ENCODE results near the gene TTC7B. TPM values are rescaled to one million over a fixed set of nuclear protein-coding genes. Genes with fewer than 3 reads are reported as not detected.
"Not testable (repeated sequence)": the region's sequence is repeated elsewhere in the genome, so short reads cannot be mapped to it uniquely, and the experiment has no call there.

The TTC7B gene
- total RNA-seq, 2 experiments from 2014 or later: 5.9 to 6.6 TPM

GRCh38 chr14:90842726-90843125 is 26.5 kb upstream of the TTC7B start:
- DNase-seq (no peak), ATAC-seq (ENCODE audit: low read depth) (no peak)
- peaks cover 2% of the 10 kb centered on the region for H3K9me3 Mint-ChIP-seq
- POLR2A ChIA-PET: no interaction called here
- H3K36me3 Mint-ChIP-seq: peaks cover 19% of the 10 kb centered on the region
- peaks cover 15% of the 10 kb centered on the region for H3K27me3 Mint-ChIP-seq
- H3K27ac Mint-ChIP-seq: no peak overlapping the region
- H3K4me3 Mint-ChIP-seq: no peak overlapping the region
- peaks cover 12% of the 10 kb centered on the region for H3K4me1 Mint-ChIP-seq

DNA sequence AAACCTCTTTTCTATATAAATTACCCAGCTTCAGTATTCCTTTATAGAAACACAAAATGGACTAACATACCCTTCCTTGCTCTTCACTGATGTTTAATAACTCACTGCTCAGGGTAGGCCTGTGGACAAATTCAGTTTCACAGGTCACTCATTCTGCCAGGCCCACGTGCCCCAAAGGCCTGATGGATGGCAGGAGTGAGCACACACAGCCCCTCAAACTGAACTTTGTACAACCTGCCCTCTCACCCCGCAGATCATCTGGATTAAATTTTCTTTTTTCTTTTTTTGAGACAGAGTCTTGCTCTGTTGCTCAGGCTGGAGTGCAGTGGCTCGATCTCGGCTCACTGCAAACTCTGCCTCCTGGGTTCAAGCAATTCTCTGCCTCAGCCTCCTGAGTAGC is 24.4 kb upstream of the TTC7B start:
- H3K9me3 Mint-ChIP-seq; H3K4me3 Mint-ChIP-seq; DNase-seq; H3K36me3 Mint-ChIP-seq; POLR2A ChIA-PET; H3K27ac Mint-ChIP-seq; ATAC-seq (ENCODE audit: low read depth): not testable (repeated sequence)
- Mint-ChIP-seq H3K4me1 (peaks cover 26% of the 10 kb centered on the region), H3K27me3 (peaks cover 28% of the 10 kb centered on the region)

DNA sequence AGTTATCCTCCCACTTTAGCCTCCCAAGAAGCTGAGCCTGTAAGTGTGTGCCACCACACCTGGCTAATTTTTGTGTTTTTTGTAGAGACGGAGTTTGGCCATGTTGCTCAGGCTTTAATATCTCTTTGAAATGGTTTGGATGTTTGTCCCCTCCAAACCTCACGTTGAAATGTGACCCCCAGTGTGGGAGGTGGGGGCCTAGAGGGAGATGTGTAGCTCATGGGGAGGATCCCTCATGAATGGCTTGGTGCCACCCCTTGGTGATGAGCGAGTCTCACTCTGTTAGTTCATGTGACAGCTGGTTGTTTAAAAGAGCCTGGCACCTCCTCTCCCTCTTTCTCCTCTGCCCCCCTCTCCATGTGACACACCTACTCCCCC is 23.6 kb upstream of the TTC7B start:
- no peak for ATAC-seq (ENCODE audit: low read depth)
- DNase-seq: no peak
- Mint-ChIP-seq H3K36me3 (peaks cover 5% of the 10 kb centered on the region), H3K9me3 (peaks cover 2% of the 10 kb centered on the region), H3K4me3 (no peak overlapping the region), H3K4me1 (peaks cover 31% of the 10 kb centered on the region), H3K27me3 (peaks cover 31% of the 10 kb centered on the region), H3K27ac (no peak overlapping the region)
- POLR2A ChIA-PET: no interaction called here

DNA sequence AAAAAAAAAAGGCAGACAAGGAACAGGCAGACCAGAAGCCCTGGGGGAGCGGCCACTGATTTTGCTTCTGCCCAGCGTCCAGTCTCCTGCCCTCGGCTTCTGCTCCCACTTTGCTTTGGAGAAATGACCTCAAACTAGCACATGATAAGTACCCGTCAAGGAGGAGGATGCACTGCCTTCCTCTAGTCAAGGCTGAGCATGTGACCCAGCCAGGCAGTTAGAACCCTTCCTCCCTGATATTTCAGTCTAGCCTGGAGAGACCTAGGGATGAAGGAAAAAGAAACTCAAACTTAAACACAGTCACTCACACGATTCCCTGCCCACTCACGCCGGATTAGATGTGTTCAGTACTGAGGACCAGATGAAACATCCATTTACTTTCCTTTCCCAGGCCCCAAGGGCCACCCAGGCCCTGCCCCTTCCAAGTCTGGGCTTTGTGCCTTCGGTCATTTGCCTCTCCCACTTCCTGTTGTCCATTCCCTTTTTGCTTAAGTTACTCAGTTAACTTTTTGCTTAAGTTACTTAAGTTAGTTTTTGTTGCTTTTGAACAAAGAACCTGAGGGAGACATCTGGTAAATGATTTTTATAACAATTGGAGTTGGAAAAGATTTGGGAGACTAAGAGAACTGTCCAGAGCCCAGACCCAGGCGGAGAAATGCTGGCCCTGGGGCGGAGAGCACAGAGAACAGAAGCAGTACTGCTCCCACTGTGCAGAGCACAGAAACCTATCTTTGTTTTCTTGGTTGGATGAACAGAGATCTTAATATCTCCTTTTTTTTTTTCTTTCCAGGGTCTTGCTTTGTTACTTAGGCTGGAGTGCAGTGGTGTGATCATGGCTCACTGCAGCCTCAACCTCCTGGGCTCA is 23.0 kb upstream of the TTC7B start:
- Mint-ChIP-seq H3K27ac (no peak overlapping the region), H3K4me1 (peaks cover 31% of the 10 kb centered on the region), H3K9me3 (peaks cover 2% of the 10 kb centered on the region), H3K4me3 (no peak overlapping the region), H3K36me3 (peaks cover 5% of the 10 kb centered on the region), H3K27me3 (peaks cover 31% of the 10 kb centered on the region)
- no peak for DNase-seq
- POLR2A ChIA-PET: no interaction called here
- no peak for ATAC-seq (ENCODE audit: low read depth)

GRCh38 chr14:90838531-90838930 is 22.3 kb upstream of the TTC7B start:
- DNase-seq; H3K9me3 Mint-ChIP-seq; H3K27ac Mint-ChIP-seq; POLR2A ChIA-PET; H3K36me3 Mint-ChIP-seq; ATAC-seq (ENCODE audit: low read depth); H3K4me3 Mint-ChIP-seq: not testable (repeated sequence)
- Mint-ChIP-seq H3K4me1 (peaks cover 28% of the 10 kb centered on the region), H3K27me3 (peaks cover 32% of the 10 kb centered on the region)

GRCh38 chr14:90837355-90837754 is 21.1 kb upstream of the TTC7B start:
- POLR2A ChIA-PET: interaction anchor here (0.9 kb wide), 1 partner anchor 79 kb away, joined by 3 read pairs; no protein-coding TSS in a partner anchor

GRCh38 chr14:90836692-90837063 is 20.4 kb upstream of the TTC7B start:
- Mint-ChIP-seq H3K27me3 (peaks cover 46% of the 10 kb centered on the region), H3K27ac (peak overlapping the region; percentile 62), H3K4me1 (peaks cover 24% of the 10 kb centered on the region), H3K9me3 (peaks cover 2% of the 10 kb centered on the region), H3K4me3 (peak overlapping the region; percentile 40), H3K36me3 (peaks cover 2% of the 10 kb centered on the region)
- no peak for ATAC-seq (ENCODE audit: low read depth)
- POLR2A ChIA-PET: interaction anchor here (0.9 kb wide), 1 partner anchor 79 kb away, joined by 3 read pairs; no protein-coding TSS in a partner anchor
- DNase-seq: no peak

More at GRCh38 chr14:90837355-90837754, 21.1 kb upstream of the TTC7B start:
- Mint-ChIP-seq H3K27me3 (peaks cover 43% of the 10 kb centered on the region), H3K36me3 (peaks cover 2% of the 10 kb centered on the region), H3K9me3 (peaks cover 2% of the 10 kb centered on the region), H3K27ac (no peak overlapping the region), H3K4me3 (no peak overlapping the region), H3K4me1 (peaks cover 24% of the 10 kb centered on the region)
- DNase-seq (no peak), ATAC-seq (ENCODE audit: low read depth) (no peak)

GRCh38 chr14:90831821-90832220 is 15.6 kb upstream of the TTC7B start:
- Mint-ChIP-seq H3K27me3 (peaks cover 26% of the 10 kb centered on the region), H3K36me3 (peaks cover 2% of the 10 kb centered on the region), H3K9me3 (peaks cover 2% of the 10 kb centered on the region), H3K27ac (no peak overlapping the region), H3K4me1 (peaks cover 33% of the 10 kb centered on the region), H3K4me3 (no peak overlapping the region)
- POLR2A ChIA-PET: no interaction called here
- no peak for DNase-seq
- no peak for ATAC-seq (ENCODE audit: low read depth)

- Mint-ChIP-seq H3K27ac (no peak overlapping the region), H3K9me3 (peaks cover 4% of the 10 kb centered on the region), H3K4me3 (no peak overlapping the region), H3K27me3 (peaks cover 24% of the 10 kb centered on the region), H3K4me1 (peaks cover 27% of the 10 kb centered on the region), H3K36me3 (peaks cover 2% of the 10 kb centered on the region)
- ATAC-seq (ENCODE audit: low read depth) (no peak), DNase-seq (no peak)
- POLR2A ChIA-PET: no interaction called here
Measured at GRCh38 chr14:90830931-90831701, 14.9 kb upstream of the TTC7B start.

DNA sequence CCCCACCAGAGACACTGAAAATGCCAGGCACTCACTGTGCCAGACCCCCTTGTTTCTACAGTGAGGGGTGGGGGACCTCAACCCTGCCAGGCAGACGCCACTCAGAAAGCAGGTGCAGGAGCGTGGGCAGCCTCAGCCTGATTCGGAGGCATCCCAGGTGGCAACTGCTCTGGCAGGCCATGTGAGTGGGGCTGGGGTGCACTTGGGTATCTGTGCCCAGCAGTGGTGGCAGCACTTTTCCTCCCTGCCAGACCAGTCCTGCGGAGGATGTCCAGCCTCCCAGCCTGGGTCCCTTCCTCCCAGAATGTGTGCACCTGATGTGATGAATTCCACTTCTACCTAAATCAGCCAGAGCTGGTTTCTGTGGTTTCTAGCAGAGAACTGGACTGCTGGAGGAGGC is 13.4 kb upstream of the TTC7B start:
- POLR2A ChIA-PET: no interaction called here
- Mint-ChIP-seq H3K27ac (peak overlapping the region; percentile 67), H3K9me3 (peaks cover 10% of the 10 kb centered on the region), H3K4me3 (no peak overlapping the region), H3K36me3 (peaks cover 2% of the 10 kb centered on the region), H3K27me3 (peaks cover 21% of the 10 kb centered on the region), H3K4me1 (peaks cover 17% of the 10 kb centered on the region)
- no peak for ATAC-seq (ENCODE audit: low read depth)
- no peak for DNase-seq

GRCh38 chr14:90828642-90829487 is 12.6 kb upstream of the TTC7B start:
- POLR2A ChIA-PET: interaction anchor here (0.9 to 1.0 kb wide), 5 partner anchors 10 to 421 kb away, joined by 3 to 5 read pairs (median 3); no protein-coding TSS in a partner anchor
- peak overlapping the region; percentile 92 for H3K27ac Mint-ChIP-seq
- H3K4me3 Mint-ChIP-seq: peak overlapping the region; percentile 87

DNA sequence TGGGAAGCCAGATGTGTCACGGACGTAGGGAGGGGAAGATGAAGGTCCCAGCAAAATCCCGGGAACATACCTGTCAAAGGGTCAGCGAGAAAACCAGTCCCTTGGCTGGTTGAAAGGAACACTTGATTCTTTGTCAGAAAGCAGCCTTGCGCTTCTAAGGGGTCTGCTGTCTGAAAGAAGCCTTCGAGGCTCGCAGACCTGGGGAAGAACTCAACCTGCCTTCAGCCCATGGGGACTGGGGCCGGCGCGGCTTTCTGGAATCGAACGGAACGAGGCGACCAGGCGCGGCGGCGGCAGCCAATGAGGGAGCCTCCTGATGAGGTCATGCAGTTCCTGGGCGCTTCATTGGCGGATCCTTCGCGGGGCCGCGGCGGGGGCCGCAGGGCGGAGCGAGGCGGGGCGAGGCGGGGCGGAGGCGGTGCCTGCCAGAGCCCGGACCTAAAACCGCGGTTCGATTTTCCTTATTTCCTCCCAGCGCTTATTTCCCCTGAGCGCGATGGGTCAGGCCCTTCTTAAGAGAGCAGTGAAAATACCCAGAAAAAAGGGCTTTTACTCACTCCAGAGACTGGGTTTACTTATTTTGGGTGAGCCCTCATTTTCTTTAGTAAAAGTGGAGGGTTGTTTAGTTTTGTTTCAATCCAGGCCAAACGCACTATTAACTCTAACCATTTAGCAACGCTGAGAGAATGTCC is 11.8 kb upstream of the TTC7B start:
- Mint-ChIP-seq H3K4me1 (peaks cover 17% of the 10 kb centered on the region), H3K36me3 (peaks cover 5% of the 10 kb centered on the region), H3K27ac (peak overlapping the region; percentile 92), H3K9me3 (peaks cover 21% of the 10 kb centered on the region), H3K4me3 (peak overlapping the region; percentile 87), H3K27me3 (peaks cover 15% of the 10 kb centered on the region)
- ATAC-seq (ENCODE audit: low read depth) (peak; percentile 96), DNase-seq (peak; percentile 93)
- POLR2A ChIA-PET: interaction anchor here (0.9 to 1.0 kb wide), 4 partner anchors 9 to 422 kb away, joined by 3 to 5 read pairs (median 4); no protein-coding TSS in a partner anchor

More at GRCh38 chr14:90828642-90829487, 12.6 kb upstream of the TTC7B start:
- Mint-ChIP-seq H3K36me3 (peaks cover 5% of the 10 kb centered on the region), H3K4me1 (peaks cover 17% of the 10 kb centered on the region), H3K27me3 (peaks cover 21% of the 10 kb centered on the region), H3K9me3 (peaks cover 14% of the 10 kb centered on the region)
- ATAC-seq (ENCODE audit: low read depth) (peak; percentile 75), DNase-seq (peak; percentile 60)
